22Rv1 (cell line): ENCODE measurements around the gene FOXP1.

Source experiments
- H3K27ac ChIP-seq: fragments of 450-650 bp; 2 replicates; pipeline ENCODE4 v1.5.1; 2017
- CTCF ChIP-seq: fragments of 450-650 bp; IDR thresholded peaks from 2 replicates; pipeline ENCODE4 v1.5.1; 2017; ENCODE audit warnings: mild to moderate bottlenecking
- ZFX ChIP-seq: fragments of 450-650 bp; IDR thresholded peaks from 2 replicates; pipeline ENCODE4 v1.6.1; 2017; ENCODE audit warnings: antibody characterized with exemption, borderline replicate concordance

The FOXP1 gene

GRCh38 chr3:71064956-71065763 is 518.4 kb downstream of the FOXP1 start:
- peak; percentile 12; the same call in 1 of the 2 replicates for TF ChIP-seq CTCF
- no peak for TF ChIP-seq ZFX
- H3K27ac ChIP-seq, result no peak overlapping the region; the same call in 1 of the 2 replicates

GRCh38 chr3:71064291-71064955 is 519.1 kb downstream of the FOXP1 start:
- H3K27ac ChIP-seq, result no peak overlapping the region; the same call in 1 of the 2 replicates
- no peak for TF ChIP-seq CTCF
- TF ChIP-seq ZFX, result no peak

GRCh38 chr3:71063773-71064290 is 519.7 kb downstream of the FOXP1 start:
- no peak overlapping the region for H3K27ac ChIP-seq
- no peak for TF ChIP-seq CTCF
- TF ChIP-seq ZFX, result no peak

- TF ChIP-seq CTCF, result no peak
- H3K27ac ChIP-seq, result no peak overlapping the region
Measured at GRCh38 chr3:71062952-71063772, 520.4 kb downstream of the FOXP1 start.

GRCh38 chr3:71062037-71062932 is 521.2 kb downstream of the FOXP1 start:
- no peak overlapping the region for H3K27ac ChIP-seq
- no peak for TF ChIP-seq ZFX
- no peak for TF ChIP-seq CTCF

- no peak for TF ChIP-seq CTCF
- TF ChIP-seq ZFX, result no peak
- no peak overlapping the region for H3K27ac ChIP-seq
Measured at GRCh38 chr3:71061581-71061980, 521.9 kb downstream of the FOXP1 start.
